Endothelial cell (in vitro differentiated cells): ENCODE results near the gene ALKBH4. TPM values are rescaled to one million over a fixed set of nuclear protein-coding genes. Genes with fewer than 3 reads are reported as not detected.

Experiments used
- DNase-seq: peaks from one replicate; pipeline ENCODE4 v3.0.0; 2021; ENCODE audit warnings: low spot score
- H3K27ac Mint-ChIP-seq: one replicate; pipeline ENCODE4 v1.8.0; 2021; ENCODE audit warnings: mixed read lengths, inconsistent platforms; ENCODE audit not compliant: unreplicated experiment
- H3K27me3 Mint-ChIP-seq: one replicate; pipeline ENCODE4 v1.8.0; 2021; ENCODE audit warnings: mild to moderate bottlenecking, moderate library complexity, mixed read lengths, inconsistent platforms; ENCODE audit not compliant: unreplicated experiment
- H3K36me3 Mint-ChIP-seq: one replicate; pipeline ENCODE4 v1.8.0; 2021; ENCODE audit warnings: mild to moderate bottlenecking, low read depth, mixed read lengths, inconsistent platforms; ENCODE audit not compliant: unreplicated experiment
- H3K4me1 Mint-ChIP-seq: one replicate; pipeline ENCODE4 v1.8.0; 2021; ENCODE audit warnings: mild to moderate bottlenecking, mixed read lengths, inconsistent platforms; ENCODE audit not compliant: unreplicated experiment
- H3K4me3 Mint-ChIP-seq: one replicate; pipeline ENCODE4 v1.8.0; 2021; ENCODE audit warnings: mild to moderate bottlenecking, mixed read lengths, inconsistent platforms; ENCODE audit not compliant: unreplicated experiment
- H3K9me3 Mint-ChIP-seq: one replicate; pipeline ENCODE4 v1.8.0; 2021; ENCODE audit warnings: mixed read lengths, inconsistent platforms; ENCODE audit not compliant: unreplicated experiment
- total RNA-seq: library from RNA; stranded (reverse); fragmentation: NEBNext Ultra II Directional; extraction: Animal tissue kit (Norgen Biotek cat#: 25700); gene quantifications from one replicate; pipeline ENCODE4 v1.2.1, GENCODE V29; 2021; ENCODE audit not compliant: unreplicated experiment
- TF ChIP-seq, protein P1 (sequence below): fragments of 200-600 bp; sonication (generic); IDR thresholded peaks from one replicate; pipeline ENCODE4 v1.5.0; 2021; ENCODE audit warnings: antibody characterized with exemption; ENCODE audit not compliant: unreplicated experiment

Gene ALKBH4
- total RNA-seq, 1 donor from 2014 or later: 11.5 TPM

DNA sequence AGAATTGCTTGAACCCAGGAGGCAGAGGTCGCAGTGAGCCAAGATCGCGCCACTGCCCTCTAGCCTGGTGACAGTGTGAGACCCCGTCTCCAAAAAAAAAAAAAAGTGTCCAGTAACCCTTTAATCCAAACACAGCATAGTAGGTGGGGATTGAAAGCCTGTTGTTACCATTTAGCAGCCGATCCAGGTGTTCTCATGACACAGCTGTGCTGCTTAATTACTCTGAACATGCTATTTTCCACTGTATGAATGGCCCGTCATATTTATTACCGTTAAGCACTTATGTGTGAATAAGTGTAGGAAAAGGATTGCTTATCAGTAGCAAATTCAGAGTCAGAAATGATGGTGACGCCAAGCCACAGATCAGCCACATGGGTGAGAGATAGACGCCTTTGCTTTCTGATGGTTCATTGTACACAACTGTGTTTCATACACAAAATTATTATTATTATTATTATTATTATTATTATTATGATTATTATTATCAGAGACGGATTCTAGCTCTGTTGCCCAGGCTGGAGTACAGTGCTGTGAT, 42.9 kb downstream of the ALKBH4 start:
- TF ChIP-seq, protein P1, sequence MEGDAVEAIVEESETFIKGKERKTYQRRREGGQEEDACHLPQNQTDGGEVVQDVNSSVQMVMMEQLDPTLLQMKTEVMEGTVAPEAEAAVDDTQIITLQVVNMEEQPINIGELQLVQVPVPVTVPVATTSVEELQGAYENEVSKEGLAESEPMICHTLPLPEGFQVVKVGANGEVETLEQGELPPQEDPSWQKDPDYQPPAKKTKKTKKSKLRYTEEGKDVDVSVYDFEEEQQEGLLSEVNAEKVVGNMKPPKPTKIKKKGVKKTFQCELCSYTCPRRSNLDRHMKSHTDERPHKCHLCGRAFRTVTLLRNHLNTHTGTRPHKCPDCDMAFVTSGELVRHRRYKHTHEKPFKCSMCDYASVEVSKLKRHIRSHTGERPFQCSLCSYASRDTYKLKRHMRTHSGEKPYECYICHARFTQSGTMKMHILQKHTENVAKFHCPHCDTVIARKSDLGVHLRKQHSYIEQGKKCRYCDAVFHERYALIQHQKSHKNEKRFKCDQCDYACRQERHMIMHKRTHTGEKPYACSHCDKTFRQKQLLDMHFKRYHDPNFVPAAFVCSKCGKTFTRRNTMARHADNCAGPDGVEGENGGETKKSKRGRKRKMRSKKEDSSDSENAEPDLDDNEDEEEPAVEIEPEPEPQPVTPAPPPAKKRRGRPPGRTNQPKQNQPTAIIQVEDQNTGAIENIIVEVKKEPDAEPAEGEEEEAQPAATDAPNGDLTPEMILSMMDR: no peak
- no peak overlapping the region for H3K27ac Mint-ChIP-seq
- H3K36me3 Mint-ChIP-seq: peaks cover 37% of the 10 kb centered on the region
- H3K9me3 Mint-ChIP-seq: no peaks in the 10 kb centered on the region
- H3K4me3 Mint-ChIP-seq: no peak overlapping the region
- H3K27me3 Mint-ChIP-seq: peaks cover 8% of the 10 kb centered on the region
- DNase-seq: no peak
- H3K4me1 Mint-ChIP-seq: peaks cover 6% of the 10 kb centered on the region

DNA sequence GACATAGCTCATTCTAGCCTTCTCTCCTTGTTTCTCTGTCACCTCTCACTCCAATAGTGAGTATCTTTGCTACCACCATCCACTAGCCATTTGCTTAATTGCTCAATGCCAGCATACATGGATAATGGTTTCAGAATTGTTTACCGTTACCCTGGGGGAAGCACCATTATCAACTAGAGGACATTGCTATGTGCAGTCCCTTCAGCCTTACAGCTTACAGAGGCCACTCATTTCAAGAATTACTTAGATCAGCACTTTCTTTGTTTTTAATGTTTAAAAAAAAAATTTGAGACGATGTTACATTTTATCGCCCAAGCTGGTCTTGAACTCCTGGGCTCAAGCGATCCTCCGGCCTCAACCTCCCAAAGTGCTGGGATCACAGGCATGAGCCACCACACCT, 46.1 kb downstream of the ALKBH4 start:
- Mint-ChIP-seq H3K27me3 (peaks cover 8% of the 10 kb centered on the region), H3K4me1 (peaks cover 14% of the 10 kb centered on the region), H3K4me3 (no peak overlapping the region), H3K9me3 (no peaks in the 10 kb centered on the region), H3K36me3 (peaks cover 40% of the 10 kb centered on the region), H3K27ac (peak overlapping the region; percentile 22)
- TF ChIP-seq, protein P1: no peak
- no peak for DNase-seq

DNA sequence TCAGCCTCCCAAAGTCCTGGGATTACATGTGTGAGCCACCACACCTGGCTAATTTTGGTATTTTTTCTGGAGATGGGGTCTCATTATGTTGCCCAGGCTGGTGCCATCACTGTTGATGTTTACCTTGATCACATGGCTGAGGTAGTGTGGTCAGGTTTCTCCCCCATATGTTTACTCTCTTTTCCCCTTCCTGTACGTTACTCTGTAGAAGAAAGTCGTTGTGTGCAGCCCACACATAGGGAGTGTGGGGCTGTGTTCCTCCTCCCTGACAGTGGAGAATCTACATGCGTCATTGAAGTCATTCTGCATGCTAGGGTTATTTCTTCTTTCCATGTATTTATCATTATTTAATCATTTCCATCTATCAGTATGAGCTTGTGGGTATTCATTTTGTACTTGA, 47.6 kb downstream of the ALKBH4 start:
- Mint-ChIP-seq H3K27ac (no peak overlapping the region), H3K9me3 (no peaks in the 10 kb centered on the region), H3K4me1 (peaks cover 14% of the 10 kb centered on the region), H3K27me3 (peaks cover 8% of the 10 kb centered on the region), H3K4me3 (peak overlapping the region; percentile 28), H3K36me3 (peaks cover 40% of the 10 kb centered on the region)
- TF ChIP-seq, protein P1: no peak
- no peak for DNase-seq

DNA sequence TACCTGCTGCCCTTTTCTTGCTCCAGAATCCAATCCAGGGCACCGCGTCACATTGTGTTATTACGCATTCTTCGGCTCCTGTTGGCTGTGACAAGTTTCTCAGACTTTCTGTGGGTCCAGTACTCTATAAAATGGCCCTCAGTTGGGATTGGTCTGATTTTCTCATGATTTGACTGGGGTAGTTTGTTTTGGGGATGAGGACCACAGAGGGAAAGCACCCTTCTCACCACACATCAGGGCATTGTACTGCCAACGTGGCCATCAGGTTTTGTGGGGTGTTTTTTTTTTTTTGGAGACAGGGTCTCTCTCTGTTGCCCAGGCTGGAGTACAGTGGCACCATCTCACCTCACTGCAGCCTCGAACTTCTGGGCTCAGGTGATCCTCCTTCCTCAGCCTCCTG, 48.3 kb downstream of the ALKBH4 start:
- Mint-ChIP-seq H3K36me3 (peaks cover 40% of the 10 kb centered on the region), H3K27ac (no peak overlapping the region), H3K27me3 (peaks cover 8% of the 10 kb centered on the region), H3K4me3 (no peak overlapping the region), H3K4me1 (peaks cover 14% of the 10 kb centered on the region), H3K9me3 (no peaks in the 10 kb centered on the region)
- TF ChIP-seq, protein P1: no peak
- no peak for DNase-seq

DNA sequence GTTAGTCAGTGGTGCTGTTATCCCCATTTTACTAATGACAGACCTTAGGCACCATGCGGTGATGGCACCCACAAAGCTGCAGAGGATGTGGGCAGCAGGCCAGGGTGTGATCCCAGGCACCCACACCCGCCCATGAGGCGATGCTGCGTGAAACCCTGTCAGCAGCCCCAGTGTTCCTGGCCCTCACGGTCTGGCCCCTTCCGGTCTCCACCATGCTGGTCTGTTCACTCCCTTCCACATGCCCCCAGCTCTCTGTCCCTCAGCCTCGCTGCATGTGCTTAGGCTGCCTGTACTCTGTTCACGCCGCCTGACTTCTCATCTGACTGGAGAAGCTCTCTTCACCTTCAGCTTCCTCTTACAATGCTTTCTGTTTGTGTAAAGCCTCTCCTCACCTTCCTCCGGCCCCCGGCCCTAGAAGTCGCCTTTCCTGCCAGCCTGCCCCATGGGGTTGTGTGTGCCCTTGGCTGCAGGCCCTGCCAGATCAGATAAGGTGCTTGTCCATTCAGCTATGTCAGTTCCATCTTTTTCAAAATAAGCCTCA, 48.9 kb downstream of the ALKBH4 start:
- peaks cover 3% of the 10 kb centered on the region for H3K27me3 Mint-ChIP-seq
- H3K27ac Mint-ChIP-seq: peak overlapping the region; percentile 59

More for the DNA sequence above, 48.9 kb downstream of the ALKBH4 start:
- peaks cover 38% of the 10 kb centered on the region for H3K36me3 Mint-ChIP-seq
- H3K9me3 Mint-ChIP-seq: no peaks in the 10 kb centered on the region
- no peak for DNase-seq
- TF ChIP-seq, protein P1: no peak
- peak overlapping the region; percentile 84 for H3K4me3 Mint-ChIP-seq
- H3K4me1 Mint-ChIP-seq: peaks cover 12% of the 10 kb centered on the region
